ENCODE measurements around the gene FHOD1. TPM values are rescaled to one million over a fixed set of nuclear protein-coding genes. Genes with fewer than 3 reads are reported as not detected.

Gene FHOD1
- total RNA-seq, 2 experiments from 2014 or later = 92.2 to 92.8 TPM

- ATAC-seq (ENCODE audit: low read depth) (no peak), DNase-seq (no peak)
- Mint-ChIP-seq H3K4me1 (peaks cover 9% of the 10 kb centered on the region), H3K36me3 (no peaks in the 10 kb centered on the region), H3K27me3 (no peaks in the 10 kb centered on the region), H3K4me3 (no peak overlapping the region), H3K27ac (no peak overlapping the region), H3K9me3 (no peaks in the 10 kb centered on the region)
- POLR2A ChIA-PET = interaction anchor here (1.0 to 1.4 kb wide), 3 partner anchors 34 to 228 kb away, joined by 3 to 4 read pairs (median 3); partner anchors contain the start of gene FHOD1
Measured at GRCh38 chr16:67281536-67282446, 34.5 kb upstream of the FHOD1 start.

- no peak for ATAC-seq (ENCODE audit: low read depth)
- no peaks in the 10 kb centered on the region for H3K9me3 Mint-ChIP-seq
- H3K4me1 Mint-ChIP-seq = peaks cover 10% of the 10 kb centered on the region
- H3K27me3 Mint-ChIP-seq = no peaks in the 10 kb centered on the region
- H3K36me3 Mint-ChIP-seq = peaks cover 5% of the 10 kb centered on the region
- DNase-seq = no peak
- H3K27ac Mint-ChIP-seq = no peak overlapping the region
- peak overlapping the region; percentile 39 for H3K4me3 Mint-ChIP-seq
- POLR2A ChIA-PET = interaction anchor here (1.4 kb wide), 1 partner anchor 35 kb away, joined by 3 read pairs; no protein-coding TSS in a partner anchor
Measured at GRCh38 chr16:67280090-67281015, 33.1 kb upstream of the FHOD1 start.

- Mint-ChIP-seq H3K27me3 (no peaks in the 10 kb centered on the region), H3K9me3 (no peaks in the 10 kb centered on the region), H3K36me3 (peaks cover 6% of the 10 kb centered on the region), H3K4me1 (peaks cover 12% of the 10 kb centered on the region), H3K27ac (peak within 1 kb of the TSS; percentile 81), H3K4me3 (peak within 1 kb of the TSS; percentile 88)
- ATAC-seq (ENCODE audit: low read depth) (peak; percentile 96), DNase-seq (peak; percentile 88)
- POLR2A ChIA-PET = interaction anchor here (1.0 to 1.8 kb wide), 4 partner anchors 10 to 35 kb away, joined by 3 to 6 read pairs (median 4); partner anchors contain the start of gene FHOD1
Measured at GRCh38 chr16:67279296-67280089, 32.2 kb upstream of the FHOD1 start, which contains the start of gene PLEKHG4. Gene PLEKHG4, plus strand, starts transcription at chr16:67279532. Its CDS starts 513 bp downstream, at chr16:67280045.

- ATAC-seq (ENCODE audit: low read depth) (peak; percentile 59), DNase-seq (no peak)
- POLR2A ChIA-PET = interaction anchor here (0.9 to 1.8 kb wide), 7 partner anchors 9 to 35 kb away, joined by 3 to 6 read pairs (median 3); partner anchors contain the start of genes FHOD1 and SLC9A5
- Mint-ChIP-seq H3K27ac (peak overlapping the region; percentile 81), H3K36me3 (peaks cover 6% of the 10 kb centered on the region), H3K4me3 (peak overlapping the region; percentile 88), H3K27me3 (no peaks in the 10 kb centered on the region), H3K4me1 (peaks cover 12% of the 10 kb centered on the region), H3K9me3 (no peaks in the 10 kb centered on the region)
Measured at GRCh38 chr16:67278773-67279295, 31.6 kb upstream of the FHOD1 start.

- Mint-ChIP-seq H3K9me3 (no peaks in the 10 kb centered on the region), H3K36me3 (peaks cover 6% of the 10 kb centered on the region), H3K4me3 (peak overlapping the region; percentile 88), H3K27ac (peak overlapping the region; percentile 81), H3K4me1 (peaks cover 12% of the 10 kb centered on the region), H3K27me3 (no peaks in the 10 kb centered on the region)
- DNase-seq (no peak), ATAC-seq (ENCODE audit: low read depth) (no peak)
- POLR2A ChIA-PET = interaction anchor here (0.9 to 1.8 kb wide), 7 partner anchors 8 to 34 kb away, joined by 3 to 6 read pairs (median 3); partner anchors contain the start of genes FHOD1 and SLC9A5
Measured at GRCh38 chr16:67277999-67278772, 30.9 kb upstream of the FHOD1 start.

- peaks cover 12% of the 10 kb centered on the region for H3K4me1 Mint-ChIP-seq
- H3K36me3 Mint-ChIP-seq = peaks cover 6% of the 10 kb centered on the region
- no peak for DNase-seq
Measured at GRCh38 chr16:67277294-67277998, 30.2 kb upstream of the FHOD1 start.

GRCh38 chr16:67275321-67275720 is 28.0 kb upstream of the FHOD1 start:
- H3K36me3 Mint-ChIP-seq = peaks cover 6% of the 10 kb centered on the region
- no peaks in the 10 kb centered on the region for H3K9me3 Mint-ChIP-seq
- H3K27ac Mint-ChIP-seq = no peak overlapping the region
- no peak for DNase-seq
- ATAC-seq (ENCODE audit: low read depth) = no peak
- H3K27me3 Mint-ChIP-seq = no peaks in the 10 kb centered on the region
- peaks cover 12% of the 10 kb centered on the region for H3K4me1 Mint-ChIP-seq
- POLR2A ChIA-PET = no interaction called here
- no peak overlapping the region for H3K4me3 Mint-ChIP-seq

More at GRCh38 chr16:67277294-67277998, 30.2 kb upstream of the FHOD1 start:
- Mint-ChIP-seq H3K9me3 (no peaks in the 10 kb centered on the region), H3K27me3 (no peaks in the 10 kb centered on the region), H3K27ac (peak overlapping the region; percentile 58), H3K4me3 (peak overlapping the region; percentile 27)
- ATAC-seq (ENCODE audit: low read depth) = no peak
- POLR2A ChIA-PET = interaction anchor here (0.9 to 1.8 kb wide), 3 partner anchors 8 to 30 kb away, joined by 3 to 6 read pairs (median 3); partner anchors contain the start of gene FHOD1

GRCh38 chr16:67271446-67271845 is 24.2 kb upstream of the FHOD1 start:
- ATAC-seq (ENCODE audit: low read depth) = no peak
- POLR2A ChIA-PET = no interaction called here
- Mint-ChIP-seq H3K4me1 (peaks cover 3% of the 10 kb centered on the region), H3K27me3 (no peaks in the 10 kb centered on the region), H3K27ac (no peak overlapping the region), H3K9me3 (no peaks in the 10 kb centered on the region), H3K4me3 (no peak overlapping the region), H3K36me3 (peaks cover 4% of the 10 kb centered on the region)
- DNase-seq = no peak

- H3K4me3 Mint-ChIP-seq = no peak overlapping the region
- POLR2A ChIA-PET = no interaction called here
- peaks cover 2% of the 10 kb centered on the region for H3K36me3 Mint-ChIP-seq
- DNase-seq = no peak
- H3K27me3 Mint-ChIP-seq = no peaks in the 10 kb centered on the region
- no peak overlapping the region for H3K27ac Mint-ChIP-seq
- H3K4me1 Mint-ChIP-seq = peaks cover 3% of the 10 kb centered on the region
- H3K9me3 Mint-ChIP-seq = no peaks in the 10 kb centered on the region
- no peak for ATAC-seq (ENCODE audit: low read depth)
Measured at GRCh38 chr16:67270931-67271338, 23.7 kb upstream of the FHOD1 start.

GRCh38 chr16:67269766-67270165 is 22.5 kb upstream of the FHOD1 start:
- H3K9me3 Mint-ChIP-seq = no peaks in the 10 kb centered on the region
- DNase-seq (no peak), ATAC-seq (ENCODE audit: low read depth) (no peak)
- no peaks in the 10 kb centered on the region for H3K36me3 Mint-ChIP-seq
- H3K27ac Mint-ChIP-seq = peak overlapping the region; percentile 21
- no peaks in the 10 kb centered on the region for H3K4me1 Mint-ChIP-seq
- no peaks in the 10 kb centered on the region for H3K27me3 Mint-ChIP-seq
- POLR2A ChIA-PET = interaction anchor here (0.8 to 1.5 kb wide), 2 partner anchors 9 to 22 kb away, joined by 3 to 5 read pairs; partner anchors contain the start of genes FHOD1 and PLEKHG4
- H3K4me3 Mint-ChIP-seq = no peak overlapping the region

- Mint-ChIP-seq H3K27me3 (no peaks in the 10 kb centered on the region), H3K36me3 (no peaks in the 10 kb centered on the region), H3K4me1 (no peaks in the 10 kb centered on the region), H3K9me3 (no peaks in the 10 kb centered on the region), H3K27ac (no peak overlapping the region), H3K4me3 (no peak overlapping the region)
- no peak for DNase-seq
- ATAC-seq (ENCODE audit: low read depth) = no peak
- POLR2A ChIA-PET = interaction anchor here (0.7 kb wide), 1 partner anchor 134 kb away, joined by 4 read pairs; no protein-coding TSS in a partner anchor
Measured at GRCh38 chr16:67268136-67268579, 20.9 kb upstream of the FHOD1 start.
